ENCODE data around the gene ARHGAP42. TPM values are rescaled to one million over a fixed set of nuclear protein-coding genes. Genes with fewer than 3 reads are reported as not detected.

The ARHGAP42 gene
- total RNA-seq, 1 experiment from 2014 or later = 8.0 TPM

GRCh38 chr11:100972046-100972445 is 285.0 kb downstream of the ARHGAP42 start:
- CTCF ChIA-PET = no interaction called here
- intact Hi-C loops (cut with micrococcal nuclease; ENCODE audit: unreplicated experiment) = no loop called here
- no TSS peak for BruUV-seq (replicated peaks)

DNA sequence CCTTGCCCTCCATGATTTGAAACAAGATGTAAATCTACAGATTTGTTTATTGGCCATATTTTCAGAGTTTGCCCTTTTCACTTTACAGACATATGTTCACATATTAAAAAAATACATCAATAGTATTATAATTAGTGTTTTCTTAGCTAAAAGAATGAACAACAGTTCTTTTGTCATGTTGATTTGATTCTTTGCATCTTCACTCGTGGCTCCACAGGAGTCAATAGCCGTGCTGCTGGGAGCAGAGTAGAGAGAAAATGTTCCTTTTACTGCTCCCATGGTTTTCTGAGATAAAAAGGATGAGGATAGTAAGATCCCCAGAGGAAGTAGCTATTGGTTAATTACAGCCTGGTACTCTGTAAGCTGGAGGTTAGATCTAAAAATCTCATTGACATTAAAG is 291.4 kb downstream of the ARHGAP42 start:
- TF ChIP-seq CTCF (conservative IDR thresholded peaks at IDR 0.05; ENCODE audit: low read depth, low read length) (no peak), EZH2 (IDR thresholded peaks at IDR 0.05; ENCODE audit: borderline replicate concordance, low read depth, low read length, poor library complexity, severe bottlenecking) (no peak)
- H3K27me3 ChIP-seq (replicated peaks; ENCODE audit: insufficient read depth, low read depth, low read length, poor library complexity) = no peaks in the 10 kb centered on the region
- POLR2A ChIA-PET (ENCODE audit: low non-redundant PET) = no interaction called here
- no peak overlapping the region for H3K4me3 ChIP-seq (ENCODE audit: low read depth, low read length, poor library complexity, severe bottlenecking)
- DNase-seq (ENCODE audit: low spot score) = no peak
- CTCF ChIA-PET = no interaction called here
- intact Hi-C loops (cut with micrococcal nuclease; ENCODE audit: unreplicated experiment) = no loop called here
- no peaks in the 10 kb centered on the region for H3K36me3 ChIP-seq (ENCODE audit: insufficient read depth, low read length, poor library complexity, severe bottlenecking)
- BruUV-seq (replicated peaks) = no TSS peak
- H3K9me3 ChIP-seq (ENCODE audit: low read depth, low read length, poor library complexity, severe bottlenecking) = no peaks in the 10 kb centered on the region
- H3K4me1 ChIP-seq (ENCODE audit: insufficient read depth, low read length, poor library complexity, severe bottlenecking) = no peaks in the 10 kb centered on the region
- no peak overlapping the region for H3K27ac ChIP-seq (ENCODE audit: low read depth, low read length, poor library complexity, severe bottlenecking)

More at GRCh38 chr11:100972046-100972445, 285.0 kb downstream of the ARHGAP42 start:
- no peak for TF ChIP-seq CTCF (conservative IDR thresholded peaks at IDR 0.05; ENCODE audit: low read depth, low read length)
- no peaks in the 10 kb centered on the region for H3K27me3 ChIP-seq (replicated peaks; ENCODE audit: insufficient read depth, low read depth, low read length, poor library complexity)
- no peaks in the 10 kb centered on the region for H3K4me1 ChIP-seq (ENCODE audit: insufficient read depth, low read length, poor library complexity, severe bottlenecking)
- H3K4me3 ChIP-seq (ENCODE audit: low read depth, low read length, poor library complexity, severe bottlenecking) = no peak overlapping the region
- H3K36me3 ChIP-seq (ENCODE audit: insufficient read depth, low read length, poor library complexity, severe bottlenecking) = no peaks in the 10 kb centered on the region
- DNase-seq (ENCODE audit: low spot score) = no peak
- H3K9me3 ChIP-seq (ENCODE audit: low read depth, low read length, poor library complexity, severe bottlenecking) = peaks cover 15% of the 10 kb centered on the region
- no peak overlapping the region for H3K27ac ChIP-seq (ENCODE audit: low read depth, low read length, poor library complexity, severe bottlenecking)
- POLR2A ChIA-PET (ENCODE audit: low non-redundant PET) = no interaction called here

DNA sequence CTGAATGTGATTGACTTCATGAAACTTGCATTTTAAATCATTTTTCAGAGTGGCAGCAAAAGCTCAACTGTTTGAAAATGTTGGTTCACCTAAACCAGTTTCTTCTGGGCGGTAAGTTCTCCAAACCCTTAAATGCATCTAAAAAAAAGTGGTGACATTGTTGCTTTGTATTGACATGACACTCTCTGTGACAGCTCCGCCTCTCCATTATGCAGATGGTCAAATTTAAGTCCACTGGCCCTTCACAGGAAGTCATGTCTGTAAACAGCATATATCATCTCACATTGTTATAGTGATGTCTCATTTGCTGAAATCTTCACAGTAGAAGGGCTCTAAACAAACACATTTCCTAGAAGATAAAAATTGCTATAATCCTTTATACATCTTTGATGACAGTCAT is 291.9 kb downstream of the ARHGAP42 start:
- ChIA-PET POLR2A (ENCODE audit: low non-redundant PET) (no interaction called here), CTCF (no interaction called here)
- intact Hi-C loops (cut with micrococcal nuclease; ENCODE audit: unreplicated experiment) = no loop called here
- TF ChIP-seq CTCF (conservative IDR thresholded peaks at IDR 0.05; ENCODE audit: low read depth, low read length) (no peak), EZH2 (IDR thresholded peaks at IDR 0.05; ENCODE audit: borderline replicate concordance, low read depth, low read length, poor library complexity, severe bottlenecking) (no peak)
- BruUV-seq (replicated peaks) = no TSS peak
- no peaks in the 10 kb centered on the region for H3K4me1 ChIP-seq (ENCODE audit: insufficient read depth, low read length, poor library complexity, severe bottlenecking)
- no peaks in the 10 kb centered on the region for H3K27me3 ChIP-seq (replicated peaks; ENCODE audit: insufficient read depth, low read depth, low read length, poor library complexity)
- H3K4me3 ChIP-seq (ENCODE audit: low read depth, low read length, poor library complexity, severe bottlenecking) = no peak overlapping the region
- no peak for DNase-seq (ENCODE audit: low spot score)
- H3K27ac ChIP-seq (ENCODE audit: low read depth, low read length, poor library complexity, severe bottlenecking) = no peak overlapping the region
- H3K9me3 ChIP-seq (ENCODE audit: low read depth, low read length, poor library complexity, severe bottlenecking) = no peaks in the 10 kb centered on the region
- no peaks in the 10 kb centered on the region for H3K36me3 ChIP-seq (ENCODE audit: insufficient read depth, low read length, poor library complexity, severe bottlenecking)

Data from A673 (cell line).